ENCODE data around the gene TRUB2.

TRUB2 gene

DNA sequence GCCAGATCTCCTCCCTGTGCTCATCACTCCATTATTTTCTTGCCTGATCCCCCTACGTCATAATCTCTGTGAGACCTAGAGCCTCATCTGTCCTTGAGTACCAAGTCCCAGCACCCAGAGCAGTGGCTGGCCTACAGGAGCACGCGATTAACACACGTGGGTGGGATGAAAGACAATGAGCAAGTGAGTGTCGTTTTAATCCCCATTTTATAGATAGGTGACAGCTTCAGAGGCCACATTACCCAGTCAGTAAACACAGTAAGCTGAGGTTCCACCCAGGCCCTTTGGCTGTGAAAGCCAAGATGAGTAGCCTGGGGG lies 17.3 kb downstream of the TRUB2 start:
- in situ Hi-C loops (cut with HindIII; ENCODE audit: low sequenced_read_pairs): no loop called here
- H3K4me3 ChIP-seq (ENCODE audit: low read depth, low read length): no peak overlapping the region
- no peak for DNase-seq (ENCODE audit: low read depth)
- TF ChIP-seq, protein P1, sequence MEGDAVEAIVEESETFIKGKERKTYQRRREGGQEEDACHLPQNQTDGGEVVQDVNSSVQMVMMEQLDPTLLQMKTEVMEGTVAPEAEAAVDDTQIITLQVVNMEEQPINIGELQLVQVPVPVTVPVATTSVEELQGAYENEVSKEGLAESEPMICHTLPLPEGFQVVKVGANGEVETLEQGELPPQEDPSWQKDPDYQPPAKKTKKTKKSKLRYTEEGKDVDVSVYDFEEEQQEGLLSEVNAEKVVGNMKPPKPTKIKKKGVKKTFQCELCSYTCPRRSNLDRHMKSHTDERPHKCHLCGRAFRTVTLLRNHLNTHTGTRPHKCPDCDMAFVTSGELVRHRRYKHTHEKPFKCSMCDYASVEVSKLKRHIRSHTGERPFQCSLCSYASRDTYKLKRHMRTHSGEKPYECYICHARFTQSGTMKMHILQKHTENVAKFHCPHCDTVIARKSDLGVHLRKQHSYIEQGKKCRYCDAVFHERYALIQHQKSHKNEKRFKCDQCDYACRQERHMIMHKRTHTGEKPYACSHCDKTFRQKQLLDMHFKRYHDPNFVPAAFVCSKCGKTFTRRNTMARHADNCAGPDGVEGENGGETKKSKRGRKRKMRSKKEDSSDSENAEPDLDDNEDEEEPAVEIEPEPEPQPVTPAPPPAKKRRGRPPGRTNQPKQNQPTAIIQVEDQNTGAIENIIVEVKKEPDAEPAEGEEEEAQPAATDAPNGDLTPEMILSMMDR (IDR thresholded peaks at IDR 0.05; ENCODE audit: low read depth, low read length, missing control alignments): no peak

- in situ Hi-C loops (cut with HindIII; ENCODE audit: low sequenced_read_pairs): no loop called here
- DNase-seq (ENCODE audit: low read depth): no peak
- no peak overlapping the region for H3K4me3 ChIP-seq (ENCODE audit: low read depth, low read length)
- TF ChIP-seq, protein P1 (IDR thresholded peaks at IDR 0.05; ENCODE audit: low read depth, low read length, missing control alignments): no peak
Measured at GRCh38 chr9:128304136-128304970, 17.9 kb downstream of the TRUB2 start.

GRCh38 chr9:128298535-128299482 lies 23.4 kb downstream of the TRUB2 start:
- TF ChIP-seq, protein P1 (IDR thresholded peaks at IDR 0.05; ENCODE audit: low read depth, low read length, missing control alignments): no peak
- in situ Hi-C loops (cut with HindIII; ENCODE audit: low sequenced_read_pairs): no loop called here
- DNase-seq (ENCODE audit: low read depth): no peak
- H3K4me3 ChIP-seq (ENCODE audit: low read depth, low read length): no peak overlapping the region

GRCh38 chr9:128297221-128297773 lies 24.9 kb downstream of the TRUB2 start:
- DNase-seq (ENCODE audit: low read depth): no peak
- H3K4me3 ChIP-seq (ENCODE audit: low read depth, low read length): no peak overlapping the region
- in situ Hi-C loops (cut with HindIII; ENCODE audit: low sequenced_read_pairs): no loop called here
- TF ChIP-seq, protein P1 (IDR thresholded peaks at IDR 0.05; ENCODE audit: low read depth, low read length, missing control alignments): no peak

- TF ChIP-seq, protein P1 (IDR thresholded peaks at IDR 0.05; ENCODE audit: low read depth, low read length, missing control alignments): no peak
- no peak overlapping the region for H3K4me3 ChIP-seq (ENCODE audit: low read depth, low read length)
- no peak for DNase-seq (ENCODE audit: low read depth)
- in situ Hi-C loops (cut with HindIII; ENCODE audit: low sequenced_read_pairs): no loop called here
Measured at GRCh38 chr9:128296340-128297220, 25.7 kb downstream of the TRUB2 start.

All from astrocyte of the cerebellum (primary cell).